ENCODE data around the gene OTUD5. TPM values are rescaled to one million over a fixed set of nuclear protein-coding genes. Genes with fewer than 3 reads are reported as not detected.
A peak's percentile ranks its signal among the peaks of the same experiment; 100 is the strongest.

Gene OTUD5
- polyA plus RNA-seq, 3 donors, result 8.4 to 75.0 (median 12.4) TPM

DNA sequence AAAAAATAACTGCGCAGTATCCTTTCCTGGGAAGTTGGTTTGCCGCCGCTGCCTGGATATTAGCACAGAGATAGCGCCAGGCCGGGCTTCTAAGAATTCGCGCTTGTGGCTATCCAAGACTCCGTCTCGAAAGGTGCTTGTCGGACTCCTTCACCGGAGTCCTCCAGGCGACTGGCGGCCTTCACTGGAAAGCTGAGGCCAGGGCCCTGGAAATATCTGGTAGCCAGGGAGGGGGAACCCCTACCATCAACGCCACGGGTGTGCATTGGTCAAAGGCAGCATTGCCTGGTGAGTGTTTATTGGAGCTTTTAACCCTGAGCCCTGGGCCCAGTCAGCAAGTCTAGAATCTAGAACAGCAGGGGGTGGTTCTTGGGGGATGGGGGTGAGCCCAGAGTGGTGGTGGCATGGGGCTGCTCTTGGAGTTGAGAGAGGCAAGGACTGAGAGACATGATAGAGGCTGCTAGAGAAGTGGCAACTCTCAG is 38.0 kb downstream of the OTUD5 start:
- Mint-ChIP-seq H3K9me3 (peaks cover 0 to 9% (median 2%) of the 10 kb centered on the region in 7 donors), H3K27me3 (ENCODE audit: low read depth in 3 of 3) (peaks cover 0 to 12% (median 0%) of the 10 kb centered on the region in 3 donors), H3K4me1 (peaks cover 26% of the 10 kb centered on the region), H3K4me3 (peak overlapping the region; percentile 79 to 86), H3K27ac (peak overlapping the region; percentile 88 to 94 (median 90)), H3K36me3 (peaks cover 28 to 35% of the 10 kb centered on the region in 2 donors)
- TF ChIP-seq, protein P1, sequence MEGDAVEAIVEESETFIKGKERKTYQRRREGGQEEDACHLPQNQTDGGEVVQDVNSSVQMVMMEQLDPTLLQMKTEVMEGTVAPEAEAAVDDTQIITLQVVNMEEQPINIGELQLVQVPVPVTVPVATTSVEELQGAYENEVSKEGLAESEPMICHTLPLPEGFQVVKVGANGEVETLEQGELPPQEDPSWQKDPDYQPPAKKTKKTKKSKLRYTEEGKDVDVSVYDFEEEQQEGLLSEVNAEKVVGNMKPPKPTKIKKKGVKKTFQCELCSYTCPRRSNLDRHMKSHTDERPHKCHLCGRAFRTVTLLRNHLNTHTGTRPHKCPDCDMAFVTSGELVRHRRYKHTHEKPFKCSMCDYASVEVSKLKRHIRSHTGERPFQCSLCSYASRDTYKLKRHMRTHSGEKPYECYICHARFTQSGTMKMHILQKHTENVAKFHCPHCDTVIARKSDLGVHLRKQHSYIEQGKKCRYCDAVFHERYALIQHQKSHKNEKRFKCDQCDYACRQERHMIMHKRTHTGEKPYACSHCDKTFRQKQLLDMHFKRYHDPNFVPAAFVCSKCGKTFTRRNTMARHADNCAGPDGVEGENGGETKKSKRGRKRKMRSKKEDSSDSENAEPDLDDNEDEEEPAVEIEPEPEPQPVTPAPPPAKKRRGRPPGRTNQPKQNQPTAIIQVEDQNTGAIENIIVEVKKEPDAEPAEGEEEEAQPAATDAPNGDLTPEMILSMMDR (IDR thresholded peaks at IDR 0.05), result no peak
- DNase-seq, result peak in 2 of 3 donors; percentile 1 to 35
- H3K4me1 ChIP-seq (ENCODE audit: control insufficient read depth in 1 of 2, insufficient read depth in 2 of 2, low read length in 2 of 2), result peaks cover 24 to 27% of the 10 kb centered on the region in 2 donors
- H3K79me2 ChIP-seq (ENCODE audit: insufficient read depth, low read length), result peaks cover 10% of the 10 kb centered on the region
- peak overlapping the region; percentile 59 for H3K27ac ChIP-seq (ENCODE audit: low read depth in 1 of 2, low read length in 2 of 2)
- no peaks in the 10 kb centered on the region for H3K9me3 ChIP-seq (replicated peaks in 1 of 2; ENCODE audit: control insufficient read depth in 1 of 2, insufficient read depth in 1 of 2, low read length in 2 of 2)
- peaks cover 20 to 35% of the 10 kb centered on the region in 2 donors for H3K36me3 ChIP-seq (replicated peaks in 1 of 2; ENCODE audit: control insufficient read depth in 1 of 2, insufficient read depth in 2 of 2, low read length in 2 of 2)
- H3K4me3 ChIP-seq (replicated peaks in 1 of 3; ENCODE audit: low read depth in 2 of 3, low read length in 3 of 3), result peak overlapping the region; percentile 13 to 78 (median 68)
- no peaks in the 10 kb centered on the region for H3K27me3 ChIP-seq (ENCODE audit: control insufficient read depth in 2 of 2, insufficient read depth in 2 of 2, low read length in 2 of 2)
- intact Hi-C loops (cut with micrococcal nuclease), result loop anchor here (5.0 to 10.0 kb wide), 3 partner anchors 38 to 235 kb away; partner anchors contain the start of genes OTUD5 (in 1 of the 2), TFE3 (in 1 of the 2) and WAS (in 1 of the 2)
- 0% methylated on average over 4 of the region's 15 CpGs for WGBS (ENCODE audit: insufficient coverage)
- H4K20me1 ChIP-seq (ENCODE audit: insufficient read depth, low read length), result no peaks in the 10 kb centered on the region
- peak overlapping the region; percentile 49 for H2AFZ ChIP-seq (ENCODE audit: insufficient read depth, low read depth, low read length, poor library complexity, severe bottlenecking)
- H3K4me2 ChIP-seq (replicated peaks; ENCODE audit: extremely low read depth, low read length, poor library complexity, severe bottlenecking), result peak overlapping the region; percentile 86
- peak overlapping the region; percentile 63 for H3K9ac ChIP-seq (ENCODE audit: insufficient read depth, low read length, poor library complexity, severe bottlenecking)

DNA sequence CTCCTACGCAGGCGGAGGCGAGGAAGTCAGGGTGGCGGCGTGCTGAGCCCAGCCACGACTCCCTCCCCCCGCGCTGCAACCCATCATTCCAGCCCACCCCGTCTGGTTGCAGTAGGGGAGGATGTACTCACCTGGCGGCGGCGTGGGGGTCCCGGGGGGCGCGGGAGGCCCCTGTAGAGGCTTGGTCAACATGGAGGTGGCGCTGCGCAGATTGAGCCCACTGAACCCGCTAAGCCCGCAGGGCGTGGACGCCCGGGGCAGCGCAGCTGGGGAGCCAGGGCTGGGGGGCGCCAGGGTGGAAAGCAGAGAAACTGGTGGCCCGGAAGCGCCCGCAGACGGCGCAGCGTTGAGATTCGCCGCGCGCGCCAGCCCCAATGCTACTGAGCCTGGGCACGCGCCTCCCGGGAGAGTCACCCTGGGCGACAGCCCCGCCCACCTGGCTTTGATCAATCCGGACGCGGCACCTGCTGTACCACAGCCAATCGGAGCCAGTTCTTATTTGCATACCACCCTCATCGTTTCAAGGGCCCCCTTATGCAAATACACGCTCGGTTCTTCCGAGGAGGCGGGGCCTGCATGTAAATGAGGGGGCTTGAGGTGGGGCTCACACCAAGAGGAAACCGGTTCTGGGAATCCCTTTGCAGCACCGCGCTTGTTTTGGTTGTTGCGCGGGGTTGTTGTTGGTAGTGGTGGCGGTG is 38.6 kb downstream of the OTUD5 start, which contains the start of gene PIM2:
Gene PIM2 (minus strand): TSS at position 382 of the 698 bp plus-strand sequence. CDS start 190 bp downstream, at position 192.
- Histone ChIP-seq H3K4me1 (ENCODE audit: control insufficient read depth in 1 of 2, insufficient read depth in 2 of 2, low read length in 2 of 2) (peaks cover 24 to 27% of the 10 kb centered on the region in 2 donors), H3K9me3 (replicated peaks in 1 of 2; ENCODE audit: control insufficient read depth in 1 of 2, insufficient read depth in 1 of 2, low read length in 2 of 2) (no peaks in the 10 kb centered on the region), H3K27ac (ENCODE audit: low read depth in 1 of 2, low read length in 2 of 2) (peak within 1 kb of the TSS; percentile 61 to 75), H3K4me3 (replicated peaks in 1 of 3; ENCODE audit: low read depth in 2 of 3, low read length in 3 of 3) (peak within 1 kb of the TSS; percentile 48 to 78 (median 68)), H3K9ac (ENCODE audit: insufficient read depth, low read length, poor library complexity, severe bottlenecking) (peak within 1 kb of the TSS; percentile 63), H3K79me2 (ENCODE audit: insufficient read depth, low read length) (peaks cover 10% of the 10 kb centered on the region), H3K27me3 (ENCODE audit: control insufficient read depth in 2 of 2, insufficient read depth in 2 of 2, low read length in 2 of 2) (no peaks in the 10 kb centered on the region), H3K4me2 (replicated peaks; ENCODE audit: extremely low read depth, low read length, poor library complexity, severe bottlenecking) (peak within 1 kb of the TSS; percentile 86), H2AFZ (ENCODE audit: insufficient read depth, low read depth, low read length, poor library complexity, severe bottlenecking) (peak within 1 kb of the TSS; percentile 49), H3K36me3 (replicated peaks in 1 of 2; ENCODE audit: control insufficient read depth in 1 of 2, insufficient read depth in 2 of 2, low read length in 2 of 2) (peaks cover 15 to 35% of the 10 kb centered on the region in 2 donors), H4K20me1 (ENCODE audit: insufficient read depth, low read length) (no peaks in the 10 kb centered on the region)
- Mint-ChIP-seq H3K9me3 (peaks cover 0 to 9% (median 2%) of the 10 kb centered on the region in 7 donors), H3K36me3 (peaks cover 28 to 35% of the 10 kb centered on the region in 2 donors), H3K27ac (peak within 1 kb of the TSS; percentile 89 to 94 (median 90)), H3K4me1 (peaks cover 26% of the 10 kb centered on the region), H3K4me3 (peak within 1 kb of the TSS; percentile 87 to 89), H3K27me3 (ENCODE audit: low read depth in 3 of 3) (peaks cover 0 to 15% (median 0%) of the 10 kb centered on the region in 3 donors)
- peak; percentile 89 to 95 (median 91) for DNase-seq
- WGBS (ENCODE audit: insufficient coverage), result 0% methylated on average over 25 of the region's 55 CpGs
- intact Hi-C loops (cut with micrococcal nuclease), result loop anchor here (5.0 to 10.0 kb wide), 3 partner anchors 39 to 234 kb away; partner anchors contain the start of genes OTUD5 (in 1 of the 2), TFE3 (in 1 of the 2) and WAS (in 1 of the 2)
- TF ChIP-seq, protein P1 (IDR thresholded peaks at IDR 0.05), result no peak

Data from CD14-positive monocyte (primary cell).